ENCODE measurements around the gene SMOC1. TPM values are rescaled to one million over a fixed set of nuclear protein-coding genes. Genes with fewer than 3 reads are reported as not detected.

Gene SMOC1, protein sequence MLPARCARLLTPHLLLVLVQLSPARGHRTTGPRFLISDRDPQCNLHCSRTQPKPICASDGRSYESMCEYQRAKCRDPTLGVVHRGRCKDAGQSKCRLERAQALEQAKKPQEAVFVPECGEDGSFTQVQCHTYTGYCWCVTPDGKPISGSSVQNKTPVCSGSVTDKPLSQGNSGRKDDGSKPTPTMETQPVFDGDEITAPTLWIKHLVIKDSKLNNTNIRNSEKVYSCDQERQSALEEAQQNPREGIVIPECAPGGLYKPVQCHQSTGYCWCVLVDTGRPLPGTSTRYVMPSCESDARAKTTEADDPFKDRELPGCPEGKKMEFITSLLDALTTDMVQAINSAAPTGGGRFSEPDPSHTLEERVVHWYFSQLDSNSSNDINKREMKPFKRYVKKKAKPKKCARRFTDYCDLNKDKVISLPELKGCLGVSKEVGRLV
- total RNA-seq: 10 to 100 TPM in 1 of 3 donors, 1 to 10 TPM in 2; 2.9 to 32.6 (median 5.7) TPM

DNA sequence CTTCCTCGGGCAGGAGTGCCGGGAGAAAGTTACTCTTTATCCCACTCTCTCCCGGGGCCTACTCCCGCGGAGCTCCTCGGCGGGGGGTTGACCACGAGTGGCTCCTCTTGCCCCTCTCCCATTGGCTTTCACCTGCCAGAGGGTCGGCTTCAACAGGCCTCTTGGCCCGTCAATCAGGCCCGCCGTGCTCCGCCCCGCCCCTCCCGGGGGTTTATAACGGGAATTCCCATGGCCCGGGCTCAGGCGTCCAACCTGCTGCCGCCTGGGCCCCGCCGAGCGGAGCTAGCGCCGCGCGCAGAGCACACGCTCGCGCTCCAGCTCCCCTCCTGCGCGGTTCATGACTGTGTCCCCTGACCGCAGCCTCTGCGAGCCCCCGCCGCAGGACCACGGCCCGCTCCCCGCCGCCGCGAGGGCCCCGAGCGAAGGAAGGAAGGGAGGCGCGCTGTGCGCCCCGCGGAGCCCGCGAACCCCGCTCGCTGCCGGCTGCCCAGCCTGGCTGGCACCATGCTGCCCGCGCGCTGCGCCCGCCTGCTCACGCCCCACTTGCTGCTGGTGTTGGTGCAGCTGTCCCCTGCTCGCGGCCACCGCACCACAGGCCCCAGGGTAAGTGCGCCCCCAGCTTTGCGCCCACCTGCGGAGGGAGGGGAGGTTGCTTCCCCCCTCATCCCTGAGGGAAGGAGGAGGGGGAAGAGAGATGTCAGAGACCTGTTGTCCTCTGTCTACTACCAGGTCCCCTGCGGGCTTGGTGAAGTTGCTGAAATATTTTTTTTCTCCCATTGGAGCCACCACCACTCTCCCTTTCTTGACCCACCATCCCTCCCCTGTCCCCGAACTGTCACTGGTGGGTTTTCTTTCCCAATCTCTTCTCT is at the start of gene SMOC1:
Gene SMOC1 (plus strand): TSS at position 242 of the 869 bp plus-strand sequence. CDS start 263 bp downstream, at position 505.
- H3K36me3 ChIP-seq: no peaks in the 10 kb centered on the region
- intact Hi-C loops (cut with DNase I; ENCODE audit: low total_unique reads): no loop called here
- peak within 1 kb of the TSS in 1 of 2 donors; percentile 9 for H3K27ac ChIP-seq
- H3K27me3 ChIP-seq: peaks cover 0 to 15% of the 10 kb centered on the region in 2 donors
- peak in 1 of 2 donors; percentile 45 for DNase-seq (ENCODE audit: low spot score in 2 of 2)
- no peaks in the 10 kb centered on the region for H3K9me3 ChIP-seq
- peak within 1 kb of the TSS; percentile 35 to 64 (median 52) for H3K4me3 ChIP-seq
- TF ChIP-seq POLR2A (IDR thresholded peaks at IDR 0.05): no peak
- TF ChIP-seq, protein P1, sequence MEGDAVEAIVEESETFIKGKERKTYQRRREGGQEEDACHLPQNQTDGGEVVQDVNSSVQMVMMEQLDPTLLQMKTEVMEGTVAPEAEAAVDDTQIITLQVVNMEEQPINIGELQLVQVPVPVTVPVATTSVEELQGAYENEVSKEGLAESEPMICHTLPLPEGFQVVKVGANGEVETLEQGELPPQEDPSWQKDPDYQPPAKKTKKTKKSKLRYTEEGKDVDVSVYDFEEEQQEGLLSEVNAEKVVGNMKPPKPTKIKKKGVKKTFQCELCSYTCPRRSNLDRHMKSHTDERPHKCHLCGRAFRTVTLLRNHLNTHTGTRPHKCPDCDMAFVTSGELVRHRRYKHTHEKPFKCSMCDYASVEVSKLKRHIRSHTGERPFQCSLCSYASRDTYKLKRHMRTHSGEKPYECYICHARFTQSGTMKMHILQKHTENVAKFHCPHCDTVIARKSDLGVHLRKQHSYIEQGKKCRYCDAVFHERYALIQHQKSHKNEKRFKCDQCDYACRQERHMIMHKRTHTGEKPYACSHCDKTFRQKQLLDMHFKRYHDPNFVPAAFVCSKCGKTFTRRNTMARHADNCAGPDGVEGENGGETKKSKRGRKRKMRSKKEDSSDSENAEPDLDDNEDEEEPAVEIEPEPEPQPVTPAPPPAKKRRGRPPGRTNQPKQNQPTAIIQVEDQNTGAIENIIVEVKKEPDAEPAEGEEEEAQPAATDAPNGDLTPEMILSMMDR (IDR thresholded peaks at IDR 0.05): no peak
- no peak for TF ChIP-seq POLR2AphosphoS5 (IDR thresholded peaks at IDR 0.05)
- no peaks in the 10 kb centered on the region for H3K4me1 ChIP-seq

DNA sequence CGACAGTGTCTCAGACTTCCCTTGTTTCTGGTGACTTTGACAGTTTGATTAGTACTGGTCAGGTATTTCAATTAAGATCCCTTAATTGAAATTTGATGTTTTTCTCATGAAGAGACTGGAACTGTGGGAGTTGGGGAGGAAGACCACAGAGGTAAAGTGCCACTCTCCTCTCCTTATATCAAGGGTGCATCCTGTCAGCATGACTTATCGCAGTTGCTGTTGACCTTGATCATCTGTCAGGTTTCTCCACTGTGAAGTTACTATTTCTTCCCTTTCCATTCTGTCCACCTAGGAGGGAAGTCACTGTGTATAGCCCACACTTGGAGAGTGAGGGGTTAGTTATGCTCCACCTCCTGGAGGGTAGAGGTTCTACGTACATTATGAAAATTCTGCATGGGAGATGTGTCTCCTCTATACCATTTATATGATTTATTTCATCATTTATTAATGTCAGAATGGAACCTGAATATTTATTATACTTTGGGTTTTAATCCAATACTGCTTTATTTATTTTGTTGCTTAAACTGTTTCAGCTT is 40.3 kb upstream of the SMOC1 start:
- no peak for DNase-seq (ENCODE audit: low spot score in 2 of 2)
- Histone ChIP-seq H3K27ac (no peak overlapping the region), H3K4me3 (no peak overlapping the region), H3K36me3 (no peaks in the 10 kb centered on the region), H3K9me3 (no peaks in the 10 kb centered on the region), H3K4me1 (no peaks in the 10 kb centered on the region), H3K27me3 (peaks cover 0 to 4% of the 10 kb centered on the region in 2 donors)
- TF ChIP-seq, protein P1 (IDR thresholded peaks at IDR 0.05): no peak
- TF ChIP-seq POLR2A (IDR thresholded peaks at IDR 0.05) (no peak), POLR2AphosphoS5 (IDR thresholded peaks at IDR 0.05) (no peak)
- intact Hi-C loops (cut with DNase I; ENCODE audit: low total_unique reads): no loop called here

DNA sequence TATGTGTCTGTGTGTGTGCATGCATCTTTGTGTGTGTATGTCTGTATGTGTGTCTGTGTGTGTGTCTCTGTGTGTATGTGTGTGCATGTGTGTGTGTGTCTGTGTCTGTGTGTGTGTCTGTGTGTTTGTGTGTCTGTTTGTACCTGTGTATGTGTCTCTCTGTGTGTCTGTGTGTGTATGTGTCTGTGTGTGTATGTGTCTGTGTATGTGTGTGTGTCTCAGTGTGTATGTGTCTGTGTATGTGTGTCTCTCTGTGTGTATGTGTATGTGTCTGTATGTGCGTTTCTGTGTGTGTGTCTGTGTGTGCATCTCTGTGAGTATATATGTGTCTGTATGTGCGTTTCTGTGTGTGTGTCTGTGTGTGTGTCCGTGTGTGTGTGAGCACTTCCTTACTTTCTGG is 39.6 kb upstream of the SMOC1 start:
- no peak for TF ChIP-seq POLR2AphosphoS5 (IDR thresholded peaks at IDR 0.05)
- TF ChIP-seq, protein P1 (IDR thresholded peaks at IDR 0.05): no peak
- Histone ChIP-seq H3K9me3 (no peaks in the 10 kb centered on the region), H3K27ac (no peak overlapping the region), H3K27me3 (peaks cover 0 to 4% of the 10 kb centered on the region in 2 donors), H3K4me3 (no peak overlapping the region), H3K36me3 (no peaks in the 10 kb centered on the region), H3K4me1 (no peaks in the 10 kb centered on the region)
- DNase-seq (ENCODE audit: low spot score in 2 of 2): no peak
- intact Hi-C loops (cut with DNase I; ENCODE audit: low total_unique reads): no loop called here

DNA sequence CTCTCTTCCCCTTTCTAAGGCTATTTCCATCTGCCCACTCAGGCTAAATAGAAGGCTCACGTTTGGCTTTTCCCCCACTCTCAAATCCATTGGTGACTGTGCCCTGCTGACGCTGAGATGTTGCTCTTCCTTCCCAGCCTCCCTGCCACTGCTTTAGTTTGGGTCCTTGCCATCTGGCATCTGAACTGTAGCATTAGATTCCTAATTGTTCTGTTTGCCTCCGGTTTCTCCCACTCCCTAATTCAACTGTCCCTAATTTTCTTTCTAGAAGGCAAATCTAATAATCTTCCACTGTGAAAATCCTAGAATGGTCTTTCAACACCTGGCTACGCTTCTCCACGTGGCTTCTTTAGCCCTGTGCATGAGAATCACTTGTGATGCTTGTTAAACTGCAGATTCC is 37.6 kb upstream of the SMOC1 start:
- intact Hi-C loops (cut with DNase I; ENCODE audit: low total_unique reads): no loop called here
- H3K4me3 ChIP-seq: no peak overlapping the region
- TF ChIP-seq, protein P1 (IDR thresholded peaks at IDR 0.05): no peak
- TF ChIP-seq POLR2AphosphoS5 (IDR thresholded peaks at IDR 0.05): no peak
- TF ChIP-seq POLR2A (IDR thresholded peaks at IDR 0.05): no peak
- H3K27me3 ChIP-seq: peaks cover 0 to 4% of the 10 kb centered on the region in 2 donors
- no peaks in the 10 kb centered on the region for H3K9me3 ChIP-seq
- no peaks in the 10 kb centered on the region for H3K36me3 ChIP-seq
- no peak overlapping the region for H3K27ac ChIP-seq
- no peaks in the 10 kb centered on the region for H3K4me1 ChIP-seq
- no peak for DNase-seq (ENCODE audit: low spot score in 2 of 2)
